HUES6 (cell line): ENCODE measurements around the gene BMPR1B.
"Not testable (repeated sequence)": the region's sequence is repeated elsewhere in the genome, so short reads cannot be mapped to it uniquely, and the experiment has no call there.

Experiments used
- H3K27ac ChIP-seq: 2 replicates; pipeline ENCODE4 v1.7.0; 2013; ENCODE audit warnings: low read depth, mild to moderate bottlenecking, low read length, inconsistent platforms
- H3K27me3 ChIP-seq: 2 replicates; pipeline ENCODE4 v1.6.1; 2013; ENCODE audit warnings: low read length; ENCODE audit not compliant: control insufficient read depth, insufficient read depth
- H3K36me3 ChIP-seq: 2 replicates; pipeline ENCODE4 v1.6.1; 2013; ENCODE audit warnings: low read length; ENCODE audit not compliant: control insufficient read depth, insufficient read depth
- H3K4me1 ChIP-seq: 2 replicates; pipeline ENCODE4 v1.6.1; 2013; ENCODE audit warnings: low read length; ENCODE audit not compliant: control insufficient read depth, insufficient read depth
- H3K4me3 ChIP-seq: 2 replicates; pipeline ENCODE4 v1.5.1; 2013; ENCODE audit warnings: low read depth, low read length
- H3K9ac ChIP-seq: one replicate; pipeline ENCODE4 v1.6.1; 2013; ENCODE audit warnings: mild to moderate bottlenecking, low read length
- H3K9me3 ChIP-seq: 2 replicates; pipeline ENCODE4 v1.6.1; 2013; ENCODE audit warnings: low read depth, low read length; ENCODE audit not compliant: control insufficient read depth, insufficient read depth

BMPR1B gene

DNA sequence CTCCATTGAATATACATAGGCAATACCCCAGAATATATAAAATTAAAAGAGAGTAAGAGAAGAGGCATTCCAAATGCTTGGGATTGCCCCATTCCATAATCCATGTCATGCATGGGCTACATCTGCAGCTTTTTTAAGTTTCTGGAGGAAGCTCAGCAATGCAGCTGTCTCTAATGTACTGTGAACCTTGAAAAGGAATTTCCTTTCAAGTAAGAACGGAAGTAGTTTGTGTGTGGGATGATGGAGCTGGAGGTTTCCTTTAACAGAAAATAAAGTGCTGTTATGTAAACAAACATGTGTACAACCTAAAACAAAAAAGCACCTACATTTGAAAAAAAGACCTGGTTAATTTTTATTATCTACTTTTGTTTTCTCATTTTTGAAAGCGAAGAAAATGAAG, 303.5 kb downstream of the BMPR1B start:
- no peak overlapping the region for H3K9ac ChIP-seq
- no peaks in the 10 kb centered on the region for H3K9me3 ChIP-seq
- no peaks in the 10 kb centered on the region for H3K4me1 ChIP-seq
- H3K4me3 ChIP-seq: no peak overlapping the region
- H3K36me3 ChIP-seq: no peaks in the 10 kb centered on the region
- no peaks in the 10 kb centered on the region for H3K27me3 ChIP-seq
- H3K27ac ChIP-seq: no peak overlapping the region

GRCh38 chr4:95061801-95062200, 304.0 kb downstream of the BMPR1B start:
- H3K9ac ChIP-seq, H3K36me3 ChIP-seq, H3K9me3 ChIP-seq, H3K4me3 ChIP-seq, H3K27ac ChIP-seq, H3K4me1 ChIP-seq, H3K27me3 ChIP-seq: not testable (repeated sequence)

- Histone ChIP-seq H3K4me3 (no peak overlapping the region), H3K9me3 (no peaks in the 10 kb centered on the region), H3K27ac (no peak overlapping the region), H3K36me3 (no peaks in the 10 kb centered on the region), H3K27me3 (no peaks in the 10 kb centered on the region), H3K9ac (no peak overlapping the region), H3K4me1 (no peaks in the 10 kb centered on the region)
Observed at GRCh38 chr4:95066050-95066449, 308.3 kb downstream of the BMPR1B start.

DNA sequence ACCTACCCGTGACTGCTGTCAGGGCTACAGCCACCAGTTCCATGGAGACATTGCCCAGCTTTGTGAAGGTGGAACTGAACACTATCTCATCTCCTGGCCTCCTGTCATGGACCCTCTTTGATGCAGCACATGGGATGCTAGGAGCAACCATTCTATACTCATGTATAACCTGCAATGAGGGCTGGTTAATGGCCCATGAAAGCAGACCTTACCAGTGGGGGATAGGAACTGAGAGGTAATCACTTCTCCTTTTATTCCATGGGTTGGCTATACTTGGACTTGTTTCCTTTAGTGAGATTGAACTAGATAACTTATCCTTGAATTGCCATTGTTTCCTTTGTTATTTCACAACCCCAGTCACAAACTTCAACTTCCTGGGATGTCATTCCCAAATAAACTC, 310.6 kb downstream of the BMPR1B start:
- Histone ChIP-seq H3K27me3 (no peaks in the 10 kb centered on the region), H3K27ac (no peak overlapping the region), H3K4me1 (no peaks in the 10 kb centered on the region), H3K36me3 (no peaks in the 10 kb centered on the region), H3K9ac (no peak overlapping the region), H3K9me3 (no peaks in the 10 kb centered on the region), H3K4me3 (no peak overlapping the region)

DNA sequence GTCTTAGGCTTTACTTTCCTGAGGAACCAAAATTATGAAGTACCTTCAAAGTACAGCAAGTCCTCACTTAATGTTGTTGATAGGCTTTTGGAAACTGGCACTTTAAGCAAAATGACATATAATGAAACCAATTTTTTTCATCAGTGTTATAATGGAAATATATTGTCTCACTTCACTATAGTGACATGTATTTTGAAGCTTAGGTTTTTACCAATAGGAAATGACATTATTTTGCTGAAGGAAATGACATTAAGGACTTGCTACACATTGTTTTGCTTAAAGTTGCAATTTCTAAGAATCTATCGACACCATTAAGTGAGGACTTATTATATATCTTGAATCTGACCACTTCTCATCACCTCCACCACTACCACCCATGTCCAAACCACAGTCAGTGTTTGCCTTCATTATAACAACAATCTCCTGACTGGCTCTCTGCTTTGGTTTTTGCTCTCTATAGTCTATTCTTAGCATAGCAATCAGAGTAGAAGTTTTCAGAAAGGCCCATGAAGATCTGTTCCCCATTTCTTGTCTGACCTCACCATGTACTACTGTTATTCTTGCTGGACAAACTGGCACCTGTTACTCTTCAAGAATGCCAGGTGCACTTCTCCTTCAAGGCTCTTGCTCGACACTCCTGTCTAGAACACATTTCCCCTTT, 311.2 kb downstream of the BMPR1B start:
- Histone ChIP-seq H3K4me1 (no peaks in the 10 kb centered on the region), H3K27me3 (no peaks in the 10 kb centered on the region), H3K4me3 (no peak overlapping the region), H3K27ac (no peak overlapping the region), H3K9ac (no peak overlapping the region), H3K36me3 (no peaks in the 10 kb centered on the region), H3K9me3 (no peaks in the 10 kb centered on the region)

DNA sequence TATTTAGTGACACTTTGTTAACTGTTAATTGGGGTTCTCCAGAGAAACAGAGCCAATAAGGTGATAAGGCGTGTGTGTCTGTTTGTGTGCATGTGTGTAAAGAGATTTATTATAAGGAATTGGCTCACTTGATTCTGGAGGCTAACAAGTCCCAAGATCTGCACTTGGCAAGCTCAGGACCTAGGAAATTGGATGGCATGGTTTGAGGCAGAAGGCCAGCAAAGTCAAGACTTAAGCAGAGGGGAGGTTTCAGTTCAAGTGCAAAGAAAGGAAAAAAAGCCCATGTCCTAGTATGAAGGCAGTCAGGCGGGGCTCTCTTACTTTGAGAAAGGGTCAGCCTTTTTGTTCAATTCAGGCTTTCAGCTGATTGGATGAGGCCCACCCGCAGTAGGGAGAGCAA, 314.1 kb downstream of the BMPR1B start:
- H3K27ac ChIP-seq: no peak overlapping the region
- H3K36me3 ChIP-seq: no peaks in the 10 kb centered on the region
- no peaks in the 10 kb centered on the region for H3K27me3 ChIP-seq
- no peak overlapping the region for H3K9ac ChIP-seq
- H3K4me3 ChIP-seq: no peak overlapping the region
- no peaks in the 10 kb centered on the region for H3K4me1 ChIP-seq
- H3K9me3 ChIP-seq: no peaks in the 10 kb centered on the region

- no peaks in the 10 kb centered on the region for H3K4me1 ChIP-seq
- no peaks in the 10 kb centered on the region for H3K27me3 ChIP-seq
- H3K9me3 ChIP-seq: no peaks in the 10 kb centered on the region
- H3K9ac ChIP-seq: no peak overlapping the region
- H3K4me3 ChIP-seq: no peak overlapping the region
- H3K36me3 ChIP-seq: no peaks in the 10 kb centered on the region
- H3K27ac ChIP-seq: no peak overlapping the region
Observed at GRCh38 chr4:95073646-95074045, 315.9 kb downstream of the BMPR1B start.

DNA sequence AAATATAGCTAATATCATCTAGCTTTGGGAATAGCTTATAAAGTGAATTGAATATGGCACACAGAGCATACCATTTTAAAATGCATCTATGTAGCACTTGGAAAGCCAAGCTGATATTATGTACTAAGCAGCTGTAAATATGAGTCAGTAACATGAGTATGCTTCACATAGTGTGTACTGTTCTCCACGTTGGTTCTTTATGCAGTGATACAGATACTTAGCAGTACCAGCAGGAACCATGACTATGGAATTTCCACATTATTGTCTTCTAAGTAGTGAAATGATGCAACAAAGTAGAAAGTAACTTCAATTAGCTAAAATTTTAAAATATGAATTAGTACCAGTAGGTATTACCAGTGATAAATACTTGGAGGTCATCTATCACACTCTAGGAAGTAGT, 320.1 kb downstream of the BMPR1B start:
- no peak overlapping the region for H3K4me3 ChIP-seq
- H3K9ac ChIP-seq: no peak overlapping the region
- H3K4me1 ChIP-seq: no peaks in the 10 kb centered on the region
- H3K36me3 ChIP-seq: no peaks in the 10 kb centered on the region
- no peaks in the 10 kb centered on the region for H3K9me3 ChIP-seq
- H3K27ac ChIP-seq: no peak overlapping the region
- H3K27me3 ChIP-seq: no peaks in the 10 kb centered on the region

DNA sequence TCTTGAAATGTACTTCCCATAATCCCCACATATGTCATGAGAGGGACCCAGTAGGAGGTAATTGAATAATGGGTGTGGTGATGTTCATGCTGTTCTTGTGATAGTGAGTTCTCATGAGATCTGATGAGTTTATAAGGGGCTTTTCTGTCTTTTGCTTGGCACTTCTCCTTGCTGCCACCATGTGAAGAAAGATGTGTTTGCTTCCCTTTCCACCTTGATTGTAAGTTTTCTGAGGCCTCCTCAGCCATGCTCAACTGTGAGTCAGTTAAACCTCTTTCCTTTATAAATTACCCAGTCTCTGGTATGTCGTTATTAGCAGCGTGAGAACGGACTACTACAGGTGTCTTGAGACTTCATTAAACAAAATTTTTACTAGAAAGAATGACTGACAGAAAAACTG, 323.2 kb downstream of the BMPR1B start:
- Histone ChIP-seq H3K9me3 (no peaks in the 10 kb centered on the region), H3K27ac (no peak overlapping the region), H3K27me3 (no peaks in the 10 kb centered on the region), H3K4me3 (no peak overlapping the region), H3K36me3 (no peaks in the 10 kb centered on the region), H3K9ac (no peak overlapping the region), H3K4me1 (no peaks in the 10 kb centered on the region)

DNA sequence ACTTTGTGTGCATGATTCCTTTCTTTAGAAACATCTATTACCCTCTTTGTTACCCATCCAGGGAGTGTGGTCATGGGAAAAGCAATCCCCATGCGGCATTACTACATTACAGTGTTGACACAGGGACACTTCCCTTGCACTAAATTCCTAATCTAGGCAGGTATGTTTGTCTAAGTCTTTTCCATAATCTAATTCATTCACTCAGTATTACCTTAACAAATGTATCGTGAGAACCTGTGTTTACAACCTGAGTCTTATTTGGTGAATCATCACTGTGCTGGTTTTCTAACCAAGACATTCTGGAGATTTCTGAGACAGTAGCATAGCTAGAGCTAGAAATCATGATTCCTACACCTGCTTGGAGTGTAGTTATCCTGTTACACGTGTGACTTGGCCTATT, 326.8 kb downstream of the BMPR1B start:
- Histone ChIP-seq H3K4me1 (no peaks in the 10 kb centered on the region), H3K36me3 (no peaks in the 10 kb centered on the region), H3K27ac (no peak overlapping the region), H3K9ac (no peak overlapping the region), H3K4me3 (no peak overlapping the region), H3K27me3 (no peaks in the 10 kb centered on the region), H3K9me3 (no peaks in the 10 kb centered on the region)

GRCh38 chr4:95085124-95085833, 327.5 kb downstream of the BMPR1B start:
- Histone ChIP-seq H3K9ac (no peak overlapping the region), H3K27me3 (no peaks in the 10 kb centered on the region), H3K27ac (no peak overlapping the region), H3K36me3 (no peaks in the 10 kb centered on the region), H3K4me1 (no peaks in the 10 kb centered on the region), H3K9me3 (no peaks in the 10 kb centered on the region), H3K4me3 (no peak overlapping the region)
